D341Med (cell line): ENCODE data around the gene GPR139.

Experiments used
- DNase-seq: peaks from one replicate; pipeline ENCODE4 v3.0.0; 2012; ENCODE audit warnings: low spot score

GPR139 gene

DNA sequence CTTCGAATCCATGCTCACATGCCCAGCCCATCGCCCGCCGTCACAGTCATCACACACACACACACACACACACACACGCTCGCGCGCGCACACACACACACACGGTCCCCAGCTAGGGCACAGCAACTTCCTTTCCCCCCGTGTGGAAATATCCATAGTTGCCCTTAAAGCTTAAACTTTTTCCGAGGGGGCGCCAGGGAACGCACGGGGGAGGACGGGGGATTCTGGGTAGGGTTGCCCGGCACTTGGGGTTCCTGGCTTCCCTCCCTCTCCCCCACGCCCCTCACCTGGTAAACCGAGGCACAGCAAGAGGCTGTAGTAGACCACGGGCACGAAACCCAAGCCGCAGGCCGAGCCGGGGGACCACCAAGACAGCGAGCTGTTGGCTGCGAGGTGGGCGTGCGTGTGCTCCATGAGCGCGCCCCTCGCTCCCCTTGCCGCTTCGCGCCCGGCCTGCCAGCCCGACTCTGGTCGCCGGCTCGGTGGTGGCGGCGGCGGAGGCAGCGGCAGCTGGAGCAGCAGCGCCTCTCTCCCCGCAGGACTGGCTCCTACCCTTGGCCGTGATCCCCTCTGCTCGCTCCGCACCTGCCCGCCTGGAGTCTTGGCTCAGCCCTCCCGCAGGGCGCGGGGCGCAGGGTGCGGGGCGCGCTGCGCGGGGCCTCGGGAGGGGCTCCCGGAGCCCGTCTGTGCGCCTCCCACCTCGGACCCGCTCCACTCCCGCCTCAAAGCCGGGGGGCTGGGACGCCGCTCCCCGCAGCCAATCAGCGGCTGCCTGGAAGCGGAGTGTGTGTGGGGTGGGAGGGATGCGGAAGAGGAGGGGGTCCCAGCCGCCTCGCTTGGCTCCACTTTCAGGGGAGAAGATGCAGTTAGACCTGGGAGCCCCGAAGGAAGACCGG lies at the start of gene GPR139:
Gene GPR139, minus strand, starts transcription at position 688 of the 896 bp plus-strand sequence. Its CDS starts 274 bp downstream, at position 414.
- DNase-seq: peak; percentile 37

DNA sequence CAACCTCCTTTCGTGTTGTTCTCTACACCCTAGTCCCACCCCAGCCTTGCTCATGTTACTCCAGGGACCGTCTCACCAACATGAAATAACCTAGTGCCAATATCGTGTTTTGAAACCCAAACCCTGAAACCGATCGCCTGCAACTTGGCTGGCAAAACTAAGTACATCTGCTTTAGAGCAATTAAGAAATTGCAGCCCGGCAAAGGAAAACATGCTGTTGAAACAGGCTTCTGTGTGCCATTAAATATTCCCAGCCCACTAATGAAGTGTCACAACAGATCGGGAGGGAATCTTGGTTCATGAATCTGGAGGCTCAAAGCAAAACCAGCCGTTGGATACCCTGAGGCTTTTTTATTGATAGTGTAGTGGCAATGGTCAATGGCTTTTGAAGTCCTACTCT lies 48.3 kb upstream of the GPR139 start:
- DNase-seq: no peak

DNA sequence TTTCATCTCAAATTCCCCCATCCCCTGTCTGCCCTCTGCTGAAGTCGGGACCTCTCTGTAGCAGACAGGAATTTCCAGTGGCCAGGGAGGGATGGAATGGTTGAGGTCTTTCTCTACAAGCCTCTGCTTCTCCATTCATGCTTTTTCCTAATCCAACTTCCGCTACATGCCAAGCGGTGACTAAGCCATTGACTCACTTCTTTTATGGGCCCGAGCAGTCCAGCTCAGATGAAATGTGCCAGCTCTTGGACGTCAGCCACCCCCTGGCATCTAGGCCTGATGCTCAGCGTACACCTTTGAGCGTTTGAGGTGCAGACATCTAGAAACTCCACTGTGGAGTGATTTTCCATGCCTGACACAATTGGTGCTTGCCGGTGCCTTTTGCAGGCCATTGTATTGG lies 40.7 kb upstream of the GPR139 start:
- DNase-seq: no peak

DNA sequence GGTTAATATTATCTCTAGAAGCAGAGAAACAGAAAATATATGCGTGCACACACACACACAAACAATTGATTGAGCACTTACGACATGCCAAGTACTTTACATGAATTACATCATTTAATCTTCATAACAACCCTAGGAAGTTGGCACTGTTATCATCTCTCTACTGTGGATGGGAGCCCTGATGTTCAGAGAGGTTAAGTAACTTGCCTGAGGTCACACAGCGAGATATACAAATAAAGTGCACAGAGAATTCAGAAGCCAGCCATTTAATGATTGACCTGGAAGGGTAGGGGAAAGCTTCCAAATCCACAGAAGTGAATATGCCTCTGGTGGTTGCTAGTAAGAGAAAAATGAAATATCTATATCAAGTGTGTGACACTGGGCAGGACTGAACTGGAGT lies 37.5 kb upstream of the GPR139 start:
- no peak for DNase-seq

DNA sequence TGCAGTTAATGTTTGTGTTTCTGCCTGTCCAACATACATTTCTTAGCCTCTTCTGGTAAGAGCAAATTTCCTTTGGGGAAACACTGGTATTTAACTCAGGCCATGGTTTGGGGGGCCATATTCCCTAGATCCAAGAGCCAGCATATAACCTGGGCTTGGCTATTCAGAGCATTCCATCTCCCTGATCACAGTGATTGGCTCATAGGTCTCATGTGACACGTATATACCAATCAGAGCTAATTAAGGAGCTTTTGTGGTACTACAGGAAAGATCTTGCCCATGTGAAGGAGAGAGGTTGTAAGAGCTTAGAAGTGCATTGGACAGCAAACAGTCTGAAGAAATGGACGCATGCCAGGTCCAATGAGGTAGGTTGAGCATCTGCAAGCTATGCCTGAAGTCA lies 33.4 kb upstream of the GPR139 start:
- DNase-seq: no peak

DNA sequence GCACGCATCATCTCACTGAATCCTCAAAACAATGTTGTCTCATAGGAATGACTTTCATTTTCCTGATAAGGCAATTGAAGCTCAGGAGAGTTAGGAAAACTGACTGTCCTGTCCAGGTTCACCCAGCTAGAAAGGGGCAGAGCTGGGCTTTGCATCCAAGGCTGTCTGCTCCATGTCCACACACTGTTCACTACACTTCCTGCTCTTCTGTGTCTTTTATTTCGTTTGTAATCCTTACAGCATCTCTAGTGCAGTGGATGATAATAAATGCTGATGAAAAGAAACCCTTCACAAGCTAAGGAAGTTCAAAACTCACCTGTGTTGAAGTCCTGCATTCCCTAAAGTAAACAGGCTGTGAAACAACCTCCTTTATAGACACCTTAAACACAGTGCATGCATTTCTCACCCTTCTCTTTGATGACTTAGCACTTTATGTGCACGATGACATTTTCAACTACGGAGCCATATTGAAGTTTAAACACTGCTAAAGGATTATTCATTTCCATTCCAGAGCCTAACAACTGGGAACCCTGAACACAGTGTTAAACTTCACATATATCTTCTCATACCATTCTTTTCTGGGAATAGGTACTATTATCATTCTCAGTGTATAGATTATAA lies 31.0 kb upstream of the GPR139 start:
- DNase-seq: no peak

DNA sequence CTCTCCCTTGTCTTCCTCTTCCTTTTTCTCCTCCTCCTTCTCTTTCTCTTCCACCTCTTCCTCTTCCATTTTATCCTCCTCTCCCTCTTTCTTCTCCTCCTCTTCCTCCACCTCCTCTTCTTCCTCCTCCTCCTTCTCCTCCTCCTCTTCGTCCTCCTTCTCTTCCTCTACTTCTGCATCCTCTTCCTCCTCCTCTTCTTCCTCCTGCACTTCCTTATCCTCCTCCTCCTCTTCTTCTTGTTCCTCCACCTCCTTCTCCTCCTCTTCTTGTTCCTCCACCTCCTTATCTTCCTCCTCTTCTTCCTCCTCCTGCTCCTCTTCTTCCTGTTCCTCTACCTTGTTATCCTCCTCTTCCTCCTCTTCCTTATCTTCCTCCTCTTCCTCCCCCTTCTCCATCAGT lies 28.8 kb upstream of the GPR139 start:
- no peak for DNase-seq

DNA sequence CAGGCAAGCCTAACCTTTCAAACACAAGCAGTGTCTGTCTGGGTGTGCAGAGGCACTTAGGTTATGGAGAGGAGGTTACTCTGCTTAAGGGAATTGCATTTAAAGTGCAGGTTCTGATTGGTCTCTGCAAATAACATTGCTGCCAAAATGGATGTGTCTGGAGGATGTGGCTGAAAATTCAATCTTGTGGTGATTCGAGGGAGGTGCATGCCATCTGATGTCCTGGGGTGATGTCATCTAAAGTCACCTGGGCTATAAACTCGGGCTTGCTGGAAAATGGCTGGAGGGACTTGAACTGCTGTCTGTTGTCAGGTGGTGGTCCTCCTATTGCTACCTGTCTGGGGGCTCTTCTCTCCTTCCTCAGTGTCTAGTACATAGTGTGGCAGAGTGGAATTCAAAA lies 28.3 kb upstream of the GPR139 start:
- DNase-seq: no peak

DNA sequence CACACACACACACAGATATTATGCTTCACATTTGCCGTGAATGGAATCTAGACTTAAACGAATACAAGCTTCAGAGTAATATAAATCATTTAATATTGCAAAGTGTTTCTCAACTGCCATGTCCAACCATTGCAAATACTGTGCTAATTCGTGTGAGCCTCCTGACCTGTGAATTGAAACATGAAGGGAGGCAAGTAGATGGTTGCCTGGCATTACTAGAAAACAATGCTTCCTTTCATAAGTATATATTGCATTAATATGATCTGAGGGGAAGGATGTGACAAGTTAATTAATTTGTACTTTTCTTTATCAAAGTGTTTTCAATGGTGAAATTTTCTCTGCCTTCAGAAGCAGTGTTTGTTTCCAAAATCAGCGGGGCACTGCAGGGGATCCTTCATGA lies 25.7 kb upstream of the GPR139 start:
- no peak for DNase-seq

DNA sequence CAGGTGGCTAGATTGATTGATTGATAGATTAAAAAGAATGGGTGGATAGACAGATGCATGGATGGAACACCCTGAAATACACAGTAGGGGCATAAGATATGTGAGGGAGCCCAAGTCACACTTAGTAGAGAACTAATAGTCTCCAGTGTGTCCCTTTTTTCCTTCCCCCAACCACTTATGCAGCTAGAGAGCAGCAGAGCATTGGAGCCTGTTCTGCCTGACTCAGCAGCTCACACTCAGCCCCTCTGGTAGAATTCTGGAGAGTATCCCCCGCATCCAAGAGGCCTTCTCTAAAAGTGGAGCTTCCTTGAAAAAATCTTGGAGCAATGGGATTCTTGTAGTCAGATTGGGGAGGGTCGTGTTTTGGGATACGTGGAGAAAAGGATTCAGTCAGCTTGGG lies 20.5 kb upstream of the GPR139 start:
- no peak for DNase-seq

DNA sequence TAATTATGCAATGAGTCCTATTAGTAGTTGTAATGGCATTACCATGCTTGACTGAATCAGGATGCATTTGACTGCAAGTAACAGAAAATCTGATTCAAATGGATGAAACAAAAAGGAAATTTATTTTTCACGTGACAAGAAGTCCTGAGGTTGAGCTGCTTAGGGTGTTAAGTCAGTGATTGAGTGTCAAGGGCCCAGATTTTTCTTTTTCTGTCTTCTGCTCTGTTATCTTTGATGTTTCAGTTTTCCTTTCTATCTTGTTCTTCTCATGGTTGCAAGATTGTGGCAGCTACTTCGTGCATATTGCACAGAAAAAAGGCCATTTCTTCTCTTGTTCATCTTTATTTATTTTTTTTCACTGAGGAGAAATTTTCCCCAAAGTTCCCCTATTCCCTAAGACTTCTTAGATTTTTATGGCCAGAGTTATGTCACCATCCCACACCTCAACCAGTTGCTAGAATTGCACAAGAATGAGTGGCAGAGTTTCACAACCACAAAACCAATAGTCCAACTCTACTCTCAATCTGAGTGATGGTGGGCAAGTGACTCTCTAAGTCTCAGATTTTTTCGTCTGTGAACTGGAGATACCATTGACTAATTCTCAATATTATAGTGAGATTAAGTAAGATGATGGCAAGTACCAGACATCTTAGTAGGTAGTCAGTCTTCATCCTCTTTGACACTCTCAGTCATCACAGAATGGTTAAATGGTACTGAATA lies 15.7 kb upstream of the GPR139 start:
- DNase-seq: no peak

DNA sequence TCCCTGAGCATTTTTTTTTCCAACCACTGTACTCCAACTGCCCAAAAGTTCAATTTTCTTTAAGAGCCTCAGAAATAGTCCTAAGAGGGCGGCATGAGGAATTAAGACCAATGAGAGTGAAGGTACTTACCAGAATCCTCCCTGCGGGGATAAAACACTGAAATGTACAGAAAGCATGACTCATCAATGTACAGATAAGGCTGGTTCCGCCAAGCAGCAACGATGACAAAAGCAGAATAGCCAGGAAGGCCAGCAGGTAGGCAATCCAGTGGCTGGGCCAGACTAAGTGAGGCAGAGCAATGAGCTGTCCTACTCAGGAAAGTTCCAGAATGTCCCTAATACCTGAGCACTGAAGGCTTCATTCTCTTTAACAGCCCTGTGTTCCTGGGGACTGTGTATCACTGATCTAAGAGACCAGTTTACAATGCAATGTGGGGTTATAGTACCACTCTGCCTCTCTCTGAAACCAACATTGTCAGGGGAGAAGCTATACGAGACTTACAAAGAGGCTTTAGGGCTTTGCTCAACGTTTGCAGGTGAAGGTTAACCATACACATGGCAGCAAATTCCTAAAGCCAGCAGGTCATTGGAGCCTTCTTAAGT lies 11.0 kb upstream of the GPR139 start:
- DNase-seq: no peak

DNA sequence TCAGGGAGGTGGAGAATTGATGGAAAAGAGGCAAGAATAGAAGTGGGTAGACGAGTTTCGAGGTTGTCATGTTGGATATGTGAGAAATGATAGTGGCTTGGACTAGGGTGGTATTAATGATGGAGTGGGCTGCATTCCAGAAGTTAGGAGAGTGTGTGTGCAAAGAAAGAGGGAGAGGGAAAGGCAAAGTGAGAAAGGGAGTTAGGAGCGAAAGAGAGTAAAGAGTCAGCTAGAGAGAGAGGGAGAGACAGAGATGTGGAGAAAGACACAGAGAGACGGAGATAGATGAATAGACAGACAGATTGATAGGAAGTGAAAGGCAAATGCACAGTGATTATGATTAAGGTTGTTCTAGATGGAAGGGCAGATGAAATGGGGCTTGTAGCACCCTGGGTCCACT lies 5.4 kb upstream of the GPR139 start:
- DNase-seq: no peak

DNA sequence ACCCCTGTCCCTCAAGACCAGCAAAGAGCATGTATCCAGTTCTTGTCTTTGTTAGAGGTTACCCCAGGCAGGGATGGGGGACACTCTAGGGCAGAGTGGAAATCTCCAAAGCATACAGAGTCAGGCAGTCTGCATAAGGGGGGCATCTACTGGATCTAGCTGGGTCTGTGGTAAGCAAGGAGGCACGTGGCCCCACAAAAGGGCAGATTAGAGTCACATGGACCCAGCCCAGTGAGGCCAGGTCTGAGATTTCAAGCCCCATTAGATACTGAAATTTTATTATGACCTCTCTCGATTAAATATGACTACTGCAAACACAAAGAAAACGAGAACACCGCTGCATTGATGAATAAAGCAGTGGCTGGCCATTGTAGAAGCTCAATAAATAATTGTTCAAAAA lies 1.6 kb upstream of the GPR139 start:
- DNase-seq: no peak

DNA sequence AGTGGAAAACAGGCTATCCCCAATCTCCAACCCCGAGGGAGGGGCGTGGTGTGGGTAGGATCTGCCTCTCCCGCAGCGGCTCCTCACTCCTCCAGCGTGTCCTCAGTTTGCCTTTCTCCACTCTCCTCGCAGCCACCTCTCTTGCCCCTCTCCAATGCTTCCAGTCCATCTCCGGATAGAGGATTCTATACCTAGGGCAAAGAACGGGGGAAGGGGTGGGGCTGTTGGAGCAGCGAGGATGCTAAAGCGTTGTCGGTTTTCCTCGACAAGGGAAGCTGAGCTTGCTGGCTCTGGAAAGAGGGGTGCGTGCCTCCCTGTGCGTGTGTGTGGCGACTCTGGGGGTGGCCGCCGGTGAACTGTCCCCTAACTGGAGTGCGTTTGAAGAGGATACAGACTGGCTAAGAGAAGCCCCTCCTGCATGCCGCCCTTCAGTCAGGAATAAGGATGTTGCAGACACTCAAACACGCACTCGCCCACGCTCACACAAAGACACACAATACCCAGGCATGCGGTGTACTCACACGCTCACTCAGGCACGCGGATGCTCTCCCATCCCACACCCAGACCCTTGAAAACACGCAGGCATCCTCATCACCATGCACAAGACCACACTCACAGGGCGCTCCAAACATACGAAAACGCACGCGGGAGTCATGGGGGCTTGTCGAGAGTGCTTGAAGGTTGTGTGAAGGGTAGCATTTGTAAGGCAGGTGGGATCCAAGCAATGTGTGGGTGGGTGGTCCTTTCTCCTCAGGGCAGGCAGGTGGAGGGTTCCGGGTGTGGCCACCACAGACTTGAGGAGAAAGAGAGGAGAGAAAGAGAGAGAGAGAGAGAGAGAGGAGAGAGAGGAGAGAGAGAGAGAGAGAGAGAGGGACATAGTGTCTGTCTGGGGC lies 655 bp upstream of the GPR139 start:
- no peak for DNase-seq

DNA sequence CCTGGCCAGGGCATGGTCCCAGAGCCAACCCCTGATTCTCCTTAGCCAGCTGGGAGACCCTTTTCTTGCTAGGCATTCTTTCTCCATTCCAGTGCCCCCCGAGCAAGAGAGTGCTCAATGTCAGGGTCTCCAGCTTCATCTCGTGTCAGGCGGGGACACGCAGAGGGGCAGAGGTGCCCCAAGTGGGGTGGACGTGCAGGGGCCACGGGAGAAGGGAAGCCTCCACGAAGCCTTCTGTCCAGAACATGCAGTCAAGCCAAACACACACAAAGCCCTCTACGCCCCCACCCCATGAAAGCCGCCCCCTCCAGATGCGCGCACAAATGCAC lies 852 bp downstream of the GPR139 start:
- DNase-seq: no peak

DNA sequence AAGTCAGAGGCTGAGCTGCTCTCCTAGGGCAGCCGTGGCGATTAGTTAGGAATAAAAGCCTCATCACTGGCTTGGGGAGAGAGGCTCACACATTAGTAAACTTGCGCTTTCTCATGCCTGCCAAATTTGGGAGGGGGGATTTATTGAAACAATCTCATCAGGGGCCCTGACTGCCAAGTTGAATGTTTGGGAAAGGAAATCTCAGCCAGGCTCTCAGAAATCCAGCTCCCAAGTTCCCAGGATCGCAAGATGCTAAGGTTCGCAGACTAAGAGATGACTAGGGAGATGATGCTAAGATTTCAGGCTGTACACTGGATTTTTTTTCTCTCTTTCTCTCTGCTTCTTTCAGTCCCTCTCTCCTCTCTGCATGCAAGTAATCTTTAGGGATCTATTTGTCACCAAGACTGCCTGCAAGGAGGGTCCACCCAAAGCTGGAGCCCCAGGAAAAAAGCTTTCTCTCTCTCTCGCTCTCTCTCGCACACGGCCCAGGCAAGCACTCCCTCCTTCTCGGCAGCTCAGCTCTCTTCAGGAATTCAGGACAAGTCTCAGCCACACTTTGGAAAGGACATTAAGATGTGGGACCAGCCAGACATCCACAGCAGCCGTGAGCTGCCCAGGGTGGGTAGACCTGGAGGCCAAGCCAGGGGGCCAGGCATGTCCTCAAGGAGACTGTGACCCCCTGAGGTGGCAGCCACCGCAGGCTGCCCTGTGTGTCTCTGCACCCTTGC lies 1.4 kb downstream of the GPR139 start:
- no peak for DNase-seq

DNA sequence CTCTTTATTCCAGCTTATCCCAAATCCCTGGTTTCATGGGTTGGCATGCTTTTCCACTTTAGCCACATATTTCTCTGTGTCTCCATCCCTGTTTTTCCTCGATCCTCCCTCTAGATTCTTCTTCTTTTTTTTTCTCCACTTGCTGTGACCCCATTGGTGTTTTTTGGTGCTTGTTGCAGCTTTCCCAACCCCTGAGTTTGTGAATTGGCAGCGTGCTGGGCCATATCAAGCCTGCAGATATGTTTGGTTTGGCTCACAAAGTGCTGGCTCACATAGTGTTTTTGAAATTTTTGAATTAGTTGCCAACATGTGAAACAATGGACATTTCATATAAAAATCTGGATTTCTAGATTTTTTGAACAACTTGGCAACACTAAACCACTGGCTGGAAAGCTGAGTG lies 8.8 kb downstream of the GPR139 start:
- DNase-seq: no peak

DNA sequence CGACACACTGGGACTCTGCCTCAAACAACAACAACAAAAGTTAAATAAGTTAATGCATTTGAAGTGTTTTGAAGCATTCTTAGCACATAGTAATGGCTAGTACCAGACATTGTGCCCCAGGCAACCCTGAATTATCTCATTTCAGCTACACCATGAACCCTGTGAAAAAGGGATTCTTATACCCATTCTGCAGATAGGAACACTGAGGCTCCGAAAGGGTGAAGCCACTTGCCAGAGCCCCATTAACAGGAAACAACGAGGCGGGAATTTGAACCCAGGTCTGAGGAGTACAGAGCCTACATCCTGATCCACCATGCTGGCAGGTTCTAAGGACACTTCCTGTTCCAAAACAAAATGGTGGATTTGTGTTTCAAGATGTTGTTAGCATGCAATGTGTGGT lies 9.2 kb downstream of the GPR139 start:
- DNase-seq: no peak

DNA sequence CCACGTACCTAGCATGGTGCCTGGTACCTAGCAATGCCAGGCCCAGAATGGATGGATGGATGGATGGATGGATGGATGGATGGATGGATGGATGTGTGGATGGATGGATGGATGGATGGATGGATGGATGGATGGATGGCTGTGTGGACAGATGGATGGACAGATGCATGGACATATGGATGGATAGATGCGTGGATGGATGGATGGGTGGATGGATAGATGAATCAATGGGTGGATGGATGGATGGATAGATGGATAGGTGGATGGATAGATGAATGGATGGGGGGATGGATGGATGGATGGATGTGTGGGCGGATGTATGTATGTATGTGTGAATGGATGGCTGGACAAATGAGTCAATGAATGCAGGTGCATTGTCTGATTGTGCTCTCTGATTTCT lies 12.6 kb downstream of the GPR139 start:
- no peak for DNase-seq

DNA sequence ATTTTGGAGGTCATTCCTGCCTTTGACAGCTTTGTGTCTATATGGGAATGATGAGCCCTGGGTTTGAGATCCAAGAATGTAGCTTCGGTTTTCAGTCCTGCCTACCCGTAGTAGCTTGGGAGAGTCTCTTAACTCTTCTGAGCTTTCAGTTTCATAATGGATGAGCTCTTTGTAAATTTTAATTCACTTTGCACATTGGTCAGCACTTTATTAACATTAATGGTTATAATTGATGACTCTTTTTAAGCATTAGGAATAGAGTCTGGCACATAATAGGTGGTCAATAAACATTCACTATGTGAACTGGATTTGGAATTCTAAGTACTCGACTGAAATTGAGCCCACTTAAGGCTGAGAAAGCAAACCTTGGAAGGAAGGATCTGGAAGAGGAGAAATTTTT lies 17.3 kb downstream of the GPR139 start:
- DNase-seq: no peak
